ENCODE measurements around the gene SLCO3A1.

Gene SLCO3A1

GRCh38 chr15:91862891-91863504 is 9.5 kb downstream of the SLCO3A1 start:
- peak in 1 of 2 experiments; percentile 28 for DNase-seq

- DNase-seq: peak; percentile 19 to 69
Observed at GRCh38 chr15:91863621-91864255, 10.2 kb downstream of the SLCO3A1 start.

GRCh38 chr15:91864664-91865063 is 11.2 kb downstream of the SLCO3A1 start:
- no peak for DNase-seq

- no peak for DNase-seq
Observed at GRCh38 chr15:91865486-91865885, 12.0 kb downstream of the SLCO3A1 start.

GRCh38 chr15:91865950-91866349 is 12.4 kb downstream of the SLCO3A1 start:
- DNase-seq: no peak

GRCh38 chr15:91866371-91866905 is 12.9 kb downstream of the SLCO3A1 start:
- DNase-seq: peak; percentile 63 to 80

- DNase-seq: peak; percentile 63 to 80
Observed at GRCh38 chr15:91866971-91867372, 13.5 kb downstream of the SLCO3A1 start.

- DNase-seq: no peak
Observed at GRCh38 chr15:91867581-91868026, 14.1 kb downstream of the SLCO3A1 start.

GRCh38 chr15:91870876-91871537 is 17.5 kb downstream of the SLCO3A1 start:
- no peak for DNase-seq

- DNase-seq: no peak
Observed at GRCh38 chr15:91871837-91872236, 18.3 kb downstream of the SLCO3A1 start.

GRCh38 chr15:91872356-91873137 is 19.0 kb downstream of the SLCO3A1 start:
- DNase-seq: no peak

GRCh38 chr15:91873138-91873536 is 19.6 kb downstream of the SLCO3A1 start:
- no peak for DNase-seq

- no peak for DNase-seq
Observed at GRCh38 chr15:91874171-91874570, 20.7 kb downstream of the SLCO3A1 start.

- DNase-seq: no peak
Observed at GRCh38 chr15:91874992-91875660, 21.6 kb downstream of the SLCO3A1 start.

- no peak for DNase-seq
Observed at GRCh38 chr15:91876187-91876586, 22.7 kb downstream of the SLCO3A1 start.

GRCh38 chr15:91878319-91878870 is 24.9 kb downstream of the SLCO3A1 start:
- no peak for DNase-seq

GRCh38 chr15:91879158-91879557 is 25.6 kb downstream of the SLCO3A1 start:
- DNase-seq: peak; percentile 16 to 44

- no peak for DNase-seq
Observed at GRCh38 chr15:91880373-91880772, 26.9 kb downstream of the SLCO3A1 start.

- DNase-seq: peak; percentile 60 to 77
Observed at GRCh38 chr15:91881569-91882297, 28.2 kb downstream of the SLCO3A1 start.

- DNase-seq: peak; percentile 77 to 80
Observed at GRCh38 chr15:91882858-91883586, 29.5 kb downstream of the SLCO3A1 start.

- no peak for DNase-seq
Observed at GRCh38 chr15:91884606-91885005, 31.1 kb downstream of the SLCO3A1 start.

Data from NCI-H524 (cell line).